C4-2B (cell line): ENCODE measurements around the gene FES.

ENCODE experiments used
- ZFX ChIP-seq: fragments of 450-650 bp; IDR thresholded peaks from 2 replicates; pipeline ENCODE4 v1.6.1; 2017
- TF ChIP-seq, protein P1 (sequence below): fragments of 450-650 bp; conservative IDR thresholded peaks from 2 replicates; pipeline ENCODE4 v1.5.1; 2017; ENCODE audit warnings: mild to moderate bottlenecking

DNA sequence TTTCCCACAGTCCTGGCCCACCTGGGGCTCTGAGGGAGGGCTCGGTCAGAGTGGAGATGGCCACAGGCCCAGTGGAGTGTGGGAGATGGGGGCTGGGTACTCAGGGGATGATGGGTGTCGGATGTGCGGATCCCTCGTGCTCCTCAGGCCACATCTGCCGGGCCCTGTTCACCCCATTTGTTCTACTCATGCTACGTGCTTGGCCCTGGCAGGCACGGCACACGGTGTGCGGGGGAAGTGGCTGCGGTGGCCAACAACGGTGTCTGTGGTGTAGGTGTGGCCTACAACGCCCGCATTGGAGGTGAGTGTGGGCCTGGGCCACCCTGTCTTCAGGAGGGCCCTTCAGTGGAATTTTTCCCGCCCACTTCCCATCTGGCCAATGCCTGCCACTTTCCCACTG, 7.0 kb upstream of the FES start:
- TF ChIP-seq, protein P1, sequence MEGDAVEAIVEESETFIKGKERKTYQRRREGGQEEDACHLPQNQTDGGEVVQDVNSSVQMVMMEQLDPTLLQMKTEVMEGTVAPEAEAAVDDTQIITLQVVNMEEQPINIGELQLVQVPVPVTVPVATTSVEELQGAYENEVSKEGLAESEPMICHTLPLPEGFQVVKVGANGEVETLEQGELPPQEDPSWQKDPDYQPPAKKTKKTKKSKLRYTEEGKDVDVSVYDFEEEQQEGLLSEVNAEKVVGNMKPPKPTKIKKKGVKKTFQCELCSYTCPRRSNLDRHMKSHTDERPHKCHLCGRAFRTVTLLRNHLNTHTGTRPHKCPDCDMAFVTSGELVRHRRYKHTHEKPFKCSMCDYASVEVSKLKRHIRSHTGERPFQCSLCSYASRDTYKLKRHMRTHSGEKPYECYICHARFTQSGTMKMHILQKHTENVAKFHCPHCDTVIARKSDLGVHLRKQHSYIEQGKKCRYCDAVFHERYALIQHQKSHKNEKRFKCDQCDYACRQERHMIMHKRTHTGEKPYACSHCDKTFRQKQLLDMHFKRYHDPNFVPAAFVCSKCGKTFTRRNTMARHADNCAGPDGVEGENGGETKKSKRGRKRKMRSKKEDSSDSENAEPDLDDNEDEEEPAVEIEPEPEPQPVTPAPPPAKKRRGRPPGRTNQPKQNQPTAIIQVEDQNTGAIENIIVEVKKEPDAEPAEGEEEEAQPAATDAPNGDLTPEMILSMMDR = no peak
- no peak for TF ChIP-seq ZFX
